HepG2 (cell line): Measurements from ENCODE around the gene GGA1. TPM values are rescaled to one million over a fixed set of nuclear protein-coding genes. Genes with fewer than 3 reads are reported as not detected.

Experiments
- FOSL2 ChIP-seq: sonication (generic); formaldehyde crosslinking; IDR thresholded peaks from 2 replicates; pipeline ENCODE4 v1.4.0; 2020; ENCODE audit warnings: missing genetic modification reagents
- HES4 ChIP-seq: sonication (generic); formaldehyde crosslinking; IDR thresholded peaks from 2 replicates; pipeline ENCODE4 v1.9.0; 2021; ENCODE audit warnings: mild to moderate bottlenecking, missing genetic modification reagents, borderline replicate concordance
- HMG20B ChIP-seq: conservative IDR thresholded peaks from 2 replicates; pipeline ENCODE4 v1.6.1; 2016; ENCODE audit warnings: missing genetic modification reagents, missing compliant biosample characterization
- HNRNPL ChIP-seq: fragments of 200-400 bp; formaldehyde crosslinking; IDR thresholded peaks from 2 replicates; pipeline ENCODE4 v1.6.1; 2017; ENCODE audit warnings: mild to moderate bottlenecking, low read depth, low read length
- IRX3 ChIP-seq: sonication (generic); formaldehyde crosslinking; IDR thresholded peaks from 2 replicates; pipeline ENCODE4 v1.8.1; 2023; ENCODE audit warnings: mild to moderate bottlenecking, low read depth, missing genetic modification reagents, borderline replicate concordance
- KAT8 ChIP-seq: IDR thresholded peaks from 2 replicates; pipeline ENCODE4 v1.6.1; 2016; ENCODE audit warnings: missing genetic modification reagents, missing compliant biosample characterization
- MXD4 ChIP-seq: IDR thresholded peaks from 2 replicates; pipeline ENCODE4 v1.6.1; 2016; ENCODE audit warnings: mild to moderate bottlenecking, missing biosample characterization, missing genetic modification reagents
- NFYB ChIP-seq: sonication (generic); formaldehyde crosslinking; IDR thresholded peaks from 2 replicates; pipeline ENCODE4 v1.4.0; 2020; ENCODE audit warnings: missing genetic modification reagents
- PHF21A ChIP-seq: sonication (generic); formaldehyde crosslinking; IDR thresholded peaks from 2 replicates; pipeline ENCODE4 v1.5.0; 2020; ENCODE audit warnings: mild to moderate bottlenecking, missing genetic modification reagents
- SRY ChIP-seq: sonication (generic); formaldehyde crosslinking; IDR thresholded peaks from 2 replicates; pipeline ENCODE4 v1.8.0; 2022; ENCODE audit warnings: mild to moderate bottlenecking, missing genetic modification reagents
- STAT5B ChIP-seq: sonication (generic); formaldehyde crosslinking; IDR thresholded peaks from 2 replicates; pipeline ENCODE4 v1.4.0; 2020; ENCODE audit warnings: missing genetic modification reagents
- TMF1 ChIP-seq: sonication (generic); formaldehyde crosslinking; IDR thresholded peaks from 2 replicates; pipeline ENCODE4 v1.8.1; 2022; ENCODE audit warnings: low read depth, missing genetic modification reagents
- TSC22D2 ChIP-seq: sonication (generic); formaldehyde crosslinking; IDR thresholded peaks from 2 replicates; pipeline ENCODE4 v1.5.1; 2020; ENCODE audit warnings: missing genetic modification reagents, mild to moderate bottlenecking, borderline replicate concordance
- ZFAT ChIP-seq: sonication (generic); formaldehyde crosslinking; conservative IDR thresholded peaks from 2 replicates; pipeline ENCODE4 v1.8.1; 2023; ENCODE audit warnings: missing genetic modification reagents, inconsistent platforms
- ZNF567 ChIP-seq: sonication (generic); formaldehyde crosslinking; IDR thresholded peaks from 2 replicates; pipeline ENCODE4 v1.8.1; 2023; ENCODE audit warnings: mild to moderate bottlenecking, missing genetic modification reagents, borderline replicate concordance
- ZNF780A ChIP-seq: sonication (generic); formaldehyde crosslinking; IDR thresholded peaks from 2 replicates; pipeline ENCODE4 v1.8.0; 2022; ENCODE audit warnings: mild to moderate bottlenecking, missing genetic modification reagents, moderate library complexity
- ZNF782 ChIP-seq: sonication (generic); formaldehyde crosslinking; IDR thresholded peaks from 2 replicates; pipeline ENCODE4 v1.4.0; 2020; ENCODE audit warnings: missing genetic modification reagents, mild to moderate bottlenecking, borderline replicate concordance
- ZNF891 ChIP-seq: sonication (generic); formaldehyde crosslinking; IDR thresholded peaks from 2 replicates; pipeline ENCODE4 v1.5.0; 2020; ENCODE audit warnings: mild to moderate bottlenecking, missing genetic modification reagents
- polyA plus RNA-seq, 8 experiments: library from polyadenylated mRNA; depleted of rRNA in 3 of 8; stranded (reverse) in 7 of 8; unstranded in 1 of 8; fragments of >200 nt; fragmentation: Illumina TruSeq in 4 of 8; extraction: Trizol in 4 of 8; gene quantifications; 2 replicates each; pipeline versions ENCODE4 v1.2.1 to v1.2.3, GENCODE V29; 2011 to 2016; ENCODE audit warnings: low read depth in 4 of 8, missing spikeins in 1 of 8, mixed read lengths in 1 of 8; ENCODE audit not compliant: insufficient read depth in 1 of 8
- total RNA-seq, 5 experiments: library from RNA; depleted of rRNA; stranded (reverse); fragments of >200 nt; fragmentation: Illumina TruSeq; extraction: Trizol; gene quantifications; 2 replicates each; pipeline ENCODE4 v1.2.3, GENCODE V29; 2016; ENCODE audit warnings: low read depth in 1 of 5
- TF ChIP-seq, protein P1 (sequence below): sonication (generic); formaldehyde crosslinking; IDR thresholded peaks from 2 replicates; pipeline ENCODE4 v1.9.0; 2021; ENCODE audit warnings: missing genetic modification reagents, mild to moderate bottlenecking, borderline replicate concordance
- TF ChIP-seq, protein P2 (sequence below): sonication (generic); formaldehyde crosslinking; IDR thresholded peaks from 2 replicates; pipeline ENCODE4 v1.9.0; 2021; ENCODE audit warnings: missing genetic modification reagents, borderline replicate concordance
- TF ChIP-seq, protein P3 (sequence below): IDR thresholded peaks from 2 replicates; pipeline ENCODE4 v1.6.1; 2018; ENCODE audit warnings: missing genetic modification reagents
- TF ChIP-seq, protein P4 (sequence below): sonication (generic); formaldehyde crosslinking; IDR thresholded peaks from 2 replicates; pipeline ENCODE4 v1.4.0; 2020; ENCODE audit warnings: missing genetic modification reagents, mild to moderate bottlenecking, borderline replicate concordance

Gene GGA1
- total and polyA plus RNA-seq, 2 of the 13 experiments (the other 11 are each of a cell fraction or from before 2014, with no cell fraction given), result 29.1 to 87.2 TPM

DNA sequence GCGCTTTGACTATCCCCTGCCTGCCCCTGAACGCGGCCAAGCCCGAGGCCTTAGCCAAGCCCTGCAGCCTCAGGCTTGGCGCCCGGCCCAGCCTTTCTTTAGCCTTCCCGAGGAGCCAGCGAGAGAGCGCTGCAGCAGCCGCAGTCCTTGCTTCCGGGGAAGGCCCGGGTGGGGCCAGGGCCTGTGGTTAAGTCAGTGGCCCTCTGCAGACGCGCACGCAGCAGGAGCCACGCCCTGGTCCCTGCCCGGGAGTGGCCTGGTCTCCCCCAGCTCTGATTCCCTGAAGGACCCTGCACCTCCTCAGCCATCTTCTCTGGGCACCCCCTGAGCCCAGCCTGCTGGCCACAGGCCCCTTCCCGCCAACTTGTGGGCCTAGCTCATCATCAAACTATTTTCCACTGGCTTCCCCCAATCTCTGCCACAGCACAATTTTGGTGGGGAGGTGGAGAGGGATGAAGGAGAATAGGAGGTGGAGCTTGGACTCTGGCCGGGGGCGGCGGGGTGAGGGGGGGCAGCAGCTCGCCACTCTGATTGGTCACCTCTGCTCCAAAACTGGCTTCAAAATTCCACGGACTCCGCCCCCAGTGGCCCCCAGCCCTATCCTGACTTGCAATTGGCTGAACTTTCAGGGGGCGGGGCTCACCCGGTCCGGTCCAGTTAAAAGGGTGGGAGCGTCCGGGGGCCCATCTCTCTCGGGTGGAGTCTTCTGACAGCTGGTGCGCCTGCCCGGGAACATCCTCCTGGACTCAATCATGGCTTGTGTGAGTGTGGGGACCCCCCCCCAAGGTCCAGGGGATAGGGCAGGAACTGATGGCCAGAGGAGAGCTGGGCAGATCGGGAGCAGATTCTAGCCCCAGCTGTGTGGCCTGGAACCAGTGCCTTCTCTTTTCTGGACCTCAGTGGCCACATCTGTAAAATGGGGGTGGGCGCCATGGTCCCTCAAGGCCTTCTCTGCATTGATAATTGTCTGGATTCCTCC is 66.6 kb downstream of the GGA1 start, which contains the start of gene LGALS1 (continued):
- TF ChIP-seq, protein P1, sequence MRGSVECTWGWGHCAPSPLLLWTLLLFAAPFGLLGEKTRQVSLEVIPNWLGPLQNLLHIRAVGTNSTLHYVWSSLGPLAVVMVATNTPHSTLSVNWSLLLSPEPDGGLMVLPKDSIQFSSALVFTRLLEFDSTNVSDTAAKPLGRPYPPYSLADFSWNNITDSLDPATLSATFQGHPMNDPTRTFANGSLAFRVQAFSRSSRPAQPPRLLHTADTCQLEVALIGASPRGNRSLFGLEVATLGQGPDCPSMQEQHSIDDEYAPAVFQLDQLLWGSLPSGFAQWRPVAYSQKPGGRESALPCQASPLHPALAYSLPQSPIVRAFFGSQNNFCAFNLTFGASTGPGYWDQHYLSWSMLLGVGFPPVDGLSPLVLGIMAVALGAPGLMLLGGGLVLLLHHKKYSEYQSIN (CRISPR knock-in tag), result no peak
- no peak for TF ChIP-seq TMF1 (CRISPR knock-in tag)
- TF ChIP-seq FOSL2, result no peak; the same call in 1 of the 2 replicates
- TF ChIP-seq, protein P2, sequence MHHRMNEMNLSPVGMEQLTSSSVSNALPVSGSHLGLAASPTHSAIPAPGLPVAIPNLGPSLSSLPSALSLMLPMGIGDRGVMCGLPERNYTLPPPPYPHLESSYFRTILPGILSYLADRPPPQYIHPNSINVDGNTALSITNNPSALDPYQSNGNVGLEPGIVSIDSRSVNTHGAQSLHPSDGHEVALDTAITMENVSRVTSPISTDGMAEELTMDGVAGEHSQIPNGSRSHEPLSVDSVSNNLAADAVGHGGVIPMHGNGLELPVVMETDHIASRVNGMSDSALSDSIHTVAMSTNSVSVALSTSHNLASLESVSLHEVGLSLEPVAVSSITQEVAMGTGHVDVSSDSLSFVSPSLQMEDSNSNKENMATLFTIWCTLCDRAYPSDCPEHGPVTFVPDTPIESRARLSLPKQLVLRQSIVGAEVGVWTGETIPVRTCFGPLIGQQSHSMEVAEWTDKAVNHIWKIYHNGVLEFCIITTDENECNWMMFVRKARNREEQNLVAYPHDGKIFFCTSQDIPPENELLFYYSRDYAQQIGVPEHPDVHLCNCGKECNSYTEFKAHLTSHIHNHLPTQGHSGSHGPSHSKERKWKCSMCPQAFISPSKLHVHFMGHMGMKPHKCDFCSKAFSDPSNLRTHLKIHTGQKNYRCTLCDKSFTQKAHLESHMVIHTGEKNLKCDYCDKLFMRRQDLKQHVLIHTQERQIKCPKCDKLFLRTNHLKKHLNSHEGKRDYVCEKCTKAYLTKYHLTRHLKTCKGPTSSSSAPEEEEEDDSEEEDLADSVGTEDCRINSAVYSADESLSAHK (CRISPR knock-in tag), result no peak
- TF ChIP-seq PHF21A (CRISPR knock-in tag), result peak; percentile 53; the same call in 1 of the 2 replicates
- no peak for TF ChIP-seq ZNF891 (CRISPR knock-in tag)
- TF ChIP-seq SRY (CRISPR knock-in tag), result no peak
- no peak for TF ChIP-seq TSC22D2 (CRISPR knock-in tag)
- TF ChIP-seq HMG20B (CRISPR knock-in tag), result no peak; the same call in 1 of the 2 replicates
- TF ChIP-seq KAT8 (CRISPR knock-in tag), result peak; percentile 34; the same call in 1 of the 2 replicates
- no peak for TF ChIP-seq ZNF780A
- TF ChIP-seq, protein P3, sequence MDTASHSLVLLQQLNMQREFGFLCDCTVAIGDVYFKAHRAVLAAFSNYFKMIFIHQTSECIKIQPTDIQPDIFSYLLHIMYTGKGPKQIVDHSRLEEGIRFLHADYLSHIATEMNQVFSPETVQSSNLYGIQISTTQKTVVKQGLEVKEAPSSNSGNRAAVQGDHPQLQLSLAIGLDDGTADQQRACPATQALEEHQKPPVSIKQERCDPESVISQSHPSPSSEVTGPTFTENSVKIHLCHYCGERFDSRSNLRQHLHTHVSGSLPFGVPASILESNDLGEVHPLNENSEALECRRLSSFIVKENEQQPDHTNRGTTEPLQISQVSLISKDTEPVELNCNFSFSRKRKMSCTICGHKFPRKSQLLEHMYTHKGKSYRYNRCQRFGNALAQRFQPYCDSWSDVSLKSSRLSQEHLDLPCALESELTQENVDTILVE (CRISPR knock-in tag), result 0 out of 2 replicates have a peak, but pooled peaks have one; percentile 17
- no peak for TF ChIP-seq MXD4 (CRISPR knock-in tag)
- TF ChIP-seq, protein P4, sequence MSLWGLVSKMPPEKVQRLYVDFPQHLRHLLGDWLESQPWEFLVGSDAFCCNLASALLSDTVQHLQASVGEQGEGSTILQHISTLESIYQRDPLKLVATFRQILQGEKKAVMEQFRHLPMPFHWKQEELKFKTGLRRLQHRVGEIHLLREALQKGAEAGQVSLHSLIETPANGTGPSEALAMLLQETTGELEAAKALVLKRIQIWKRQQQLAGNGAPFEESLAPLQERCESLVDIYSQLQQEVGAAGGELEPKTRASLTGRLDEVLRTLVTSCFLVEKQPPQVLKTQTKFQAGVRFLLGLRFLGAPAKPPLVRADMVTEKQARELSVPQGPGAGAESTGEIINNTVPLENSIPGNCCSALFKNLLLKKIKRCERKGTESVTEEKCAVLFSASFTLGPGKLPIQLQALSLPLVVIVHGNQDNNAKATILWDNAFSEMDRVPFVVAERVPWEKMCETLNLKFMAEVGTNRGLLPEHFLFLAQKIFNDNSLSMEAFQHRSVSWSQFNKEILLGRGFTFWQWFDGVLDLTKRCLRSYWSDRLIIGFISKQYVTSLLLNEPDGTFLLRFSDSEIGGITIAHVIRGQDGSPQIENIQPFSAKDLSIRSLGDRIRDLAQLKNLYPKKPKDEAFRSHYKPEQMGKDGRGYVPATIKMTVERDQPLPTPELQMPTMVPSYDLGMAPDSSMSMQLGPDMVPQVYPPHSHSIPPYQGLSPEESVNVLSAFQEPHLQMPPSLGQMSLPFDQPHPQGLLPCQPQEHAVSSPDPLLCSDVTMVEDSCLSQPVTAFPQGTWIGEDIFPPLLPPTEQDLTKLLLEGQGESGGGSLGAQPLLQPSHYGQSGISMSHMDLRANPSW (CRISPR knock-in tag), result no peak
- TF ChIP-seq ZNF567 (CRISPR knock-in tag), result no peak
- TF ChIP-seq IRX3 (CRISPR knock-in tag), result no peak
- no peak for TF ChIP-seq STAT5B
- peak; percentile 84 for TF ChIP-seq NFYB (CRISPR knock-in tag)
- no peak for TF ChIP-seq HES4 (CRISPR knock-in tag)
- TF ChIP-seq ZNF782 (CRISPR knock-in tag), result no peak
- TF ChIP-seq ZFAT, result no peak
- no peak for TF ChIP-seq HNRNPL
